SKM-1 treated with dmso at 0.1 percent for 144 hours (cell line): Measurements from ENCODE around the gene TMEM86A.

ENCODE experiments used
- DNase-seq: peaks from one replicate; lab custom pipeline; 2025; ENCODE audit not compliant: unreplicated experiment; lab: John Stamatoyannopoulos, UW

TMEM86A gene

DNA sequence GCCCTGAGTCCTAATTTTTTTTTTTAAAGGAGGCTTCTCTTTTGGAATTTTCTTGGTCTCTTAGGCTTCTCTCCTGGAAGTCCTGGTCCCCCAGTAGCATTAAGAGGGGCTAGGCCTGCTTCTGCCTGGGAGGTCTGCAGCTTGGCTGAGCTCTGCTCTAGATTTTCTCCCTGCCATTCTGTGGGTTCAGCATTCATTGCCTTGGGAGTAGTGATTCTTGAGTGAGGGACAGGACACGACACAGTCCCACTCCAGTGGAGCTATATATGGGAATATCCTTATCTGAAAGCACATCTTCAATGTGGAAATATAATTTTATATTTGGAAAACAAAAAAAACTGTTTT is 23.7 kb downstream of the TMEM86A start:
- no peak for DNase-seq

DNA sequence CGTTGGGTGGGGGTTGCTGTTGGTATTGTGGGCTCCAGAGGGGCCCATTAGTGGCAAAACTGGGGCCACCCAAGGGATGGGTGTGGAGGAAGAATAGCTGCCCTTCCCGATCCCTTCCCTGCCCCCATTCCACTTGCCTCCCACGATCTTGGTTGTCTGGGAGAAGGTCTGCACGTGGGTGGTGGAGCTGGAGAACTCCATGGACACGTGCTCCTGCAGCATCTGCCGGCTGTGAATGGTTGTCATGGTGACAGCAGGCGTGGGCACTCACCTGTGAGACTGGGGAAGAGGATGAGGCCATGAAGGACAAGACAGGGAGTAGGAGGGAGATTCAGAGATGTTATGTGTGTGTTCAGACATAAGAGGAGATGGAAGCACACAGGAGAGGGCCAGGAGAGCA is 25.4 kb downstream of the TMEM86A start:
- no peak for DNase-seq

DNA sequence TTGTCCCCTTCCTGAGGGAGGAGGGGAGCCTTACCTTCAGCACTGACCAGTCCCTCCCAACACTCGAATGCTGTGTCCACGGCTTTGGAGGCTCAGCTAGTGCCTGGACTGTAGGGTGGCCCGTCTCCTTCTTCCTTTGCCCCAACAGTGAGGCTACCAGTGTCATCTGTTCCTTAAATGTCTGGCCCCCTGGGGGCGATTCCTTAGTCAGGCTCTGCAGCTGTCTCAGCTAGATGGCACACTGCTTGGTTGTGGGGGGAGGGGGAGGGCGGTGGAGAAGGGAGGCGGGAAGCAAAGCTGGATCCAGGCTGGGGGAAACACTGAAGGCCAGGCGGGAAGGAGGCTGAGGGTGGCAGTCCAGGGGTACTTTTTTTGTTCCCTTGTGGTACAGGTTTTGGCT is 27.5 kb downstream of the TMEM86A start, which contains the start of gene IGSF22:
Gene IGSF22 (minus strand): TSS at position 149 of the 400 bp plus-strand sequence. CDS start 1,952 bp downstream, outside the sequence.
- no peak for DNase-seq

DNA sequence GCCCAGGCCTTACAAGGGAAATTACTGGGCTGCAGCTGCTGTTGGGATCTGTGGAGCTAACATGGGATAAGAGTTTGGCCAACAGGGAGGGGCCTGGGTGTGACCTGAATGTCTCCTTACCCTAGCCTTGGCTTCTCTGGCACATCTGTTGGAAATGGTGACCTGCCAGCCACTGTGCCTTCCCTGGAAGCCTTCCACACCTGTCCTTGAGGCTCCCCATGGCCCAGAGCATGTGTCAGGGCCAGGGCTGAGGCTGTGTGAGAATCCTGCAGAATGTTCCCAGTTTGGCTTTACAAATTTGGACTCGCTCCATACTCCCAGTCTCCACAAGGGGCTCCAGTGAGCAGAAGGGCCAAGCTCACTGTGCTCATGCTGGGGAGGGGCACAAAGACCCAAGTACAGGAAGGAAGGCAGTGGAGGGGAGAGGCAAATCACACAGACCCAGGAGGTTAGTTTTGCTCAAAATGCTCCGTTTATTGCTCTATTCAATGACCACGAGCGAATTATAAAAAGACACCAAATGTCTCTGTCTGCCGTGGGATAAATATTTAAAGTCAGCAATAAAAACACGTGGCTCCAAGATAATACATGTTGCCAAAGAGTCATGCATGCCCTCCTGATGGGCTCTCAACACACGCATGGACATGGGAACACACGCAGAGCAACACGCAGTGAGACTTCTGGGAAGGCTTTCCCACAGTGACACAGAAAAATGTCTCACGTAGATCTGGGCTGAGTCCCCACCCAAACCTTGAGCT is 29.1 kb downstream of the TMEM86A start:
- peak; percentile 6 for DNase-seq

DNA sequence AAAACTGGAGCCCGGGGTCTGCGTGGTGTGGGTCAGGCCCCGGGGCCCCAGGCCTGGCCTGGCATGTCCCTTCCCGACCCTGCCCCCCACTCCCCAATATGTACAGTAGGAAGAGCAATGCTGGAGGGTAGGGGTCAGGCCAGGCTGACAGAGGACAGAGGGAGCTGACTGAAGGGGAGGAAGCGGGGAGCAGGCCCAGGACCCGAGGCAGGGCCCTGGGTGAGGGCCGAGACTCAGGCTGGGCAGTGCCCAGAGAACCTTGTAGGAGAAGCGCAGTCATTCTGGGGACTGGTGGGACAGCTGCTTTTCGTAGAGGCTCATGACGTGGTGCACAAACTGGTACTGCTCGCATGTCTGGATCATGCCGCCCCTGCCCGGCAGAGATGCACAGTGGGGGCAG is 30.1 kb downstream of the TMEM86A start:
- DNase-seq = no peak

DNA sequence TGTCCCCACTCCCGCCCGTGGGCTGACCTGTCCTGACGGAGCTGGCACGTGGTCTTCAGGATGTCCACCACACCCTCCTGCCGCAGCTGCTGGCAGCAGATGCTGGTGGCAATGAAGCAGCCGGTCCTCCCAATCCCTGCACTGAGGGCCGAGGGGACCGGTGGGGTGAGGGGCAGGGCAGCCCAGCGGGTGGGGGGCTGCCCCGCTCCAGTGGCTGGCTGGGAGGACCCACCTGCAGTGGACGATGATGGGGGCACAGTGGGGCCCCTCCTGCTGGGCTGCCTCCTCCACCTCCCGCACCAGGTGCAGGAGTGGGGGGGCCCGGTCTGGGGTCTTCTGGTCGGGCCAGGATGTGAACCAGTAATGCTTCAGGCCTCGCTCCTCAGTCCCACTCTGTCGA is 30.8 kb downstream of the TMEM86A start:
- no peak for DNase-seq

DNA sequence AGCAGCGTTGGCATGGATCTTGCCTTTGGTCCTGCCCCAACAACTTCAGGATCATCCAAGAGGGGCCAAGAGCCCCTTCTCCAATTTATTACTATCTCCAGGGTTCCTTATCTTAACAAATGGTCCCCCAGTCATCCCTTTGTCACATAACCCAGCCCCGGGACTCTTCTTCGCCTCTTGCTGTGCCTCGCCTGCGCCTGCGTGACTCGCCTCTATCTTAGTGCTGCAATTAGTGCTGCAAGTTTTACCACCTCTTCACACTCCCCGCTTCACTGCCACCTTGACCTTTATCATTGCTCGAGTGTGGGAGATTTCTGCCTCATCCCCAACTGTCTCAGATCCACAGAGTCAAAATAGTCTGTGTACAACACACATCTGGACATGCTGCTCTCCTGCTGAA is 31.4 kb downstream of the TMEM86A start:
- DNase-seq = no peak

DNA sequence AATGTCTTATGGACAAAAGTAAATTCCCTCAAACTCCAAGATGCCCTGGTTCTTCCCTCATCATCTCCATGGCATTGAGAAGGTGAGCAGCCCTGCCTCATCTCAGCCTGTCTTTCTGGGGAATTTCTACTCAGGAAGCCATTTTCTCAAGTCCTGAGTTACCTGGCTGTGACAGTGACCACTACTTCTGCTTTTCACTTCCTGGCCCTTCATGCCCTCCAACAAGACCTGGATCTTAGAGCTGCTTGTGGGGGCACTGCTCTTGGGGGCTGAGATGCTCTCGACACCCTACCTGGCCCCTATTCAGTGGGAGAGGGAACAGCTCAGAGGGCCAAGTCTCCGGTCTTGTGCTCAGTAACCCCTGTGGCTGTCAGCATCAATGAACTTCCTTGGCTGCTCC is 32.9 kb downstream of the TMEM86A start:
- DNase-seq = no peak

DNA sequence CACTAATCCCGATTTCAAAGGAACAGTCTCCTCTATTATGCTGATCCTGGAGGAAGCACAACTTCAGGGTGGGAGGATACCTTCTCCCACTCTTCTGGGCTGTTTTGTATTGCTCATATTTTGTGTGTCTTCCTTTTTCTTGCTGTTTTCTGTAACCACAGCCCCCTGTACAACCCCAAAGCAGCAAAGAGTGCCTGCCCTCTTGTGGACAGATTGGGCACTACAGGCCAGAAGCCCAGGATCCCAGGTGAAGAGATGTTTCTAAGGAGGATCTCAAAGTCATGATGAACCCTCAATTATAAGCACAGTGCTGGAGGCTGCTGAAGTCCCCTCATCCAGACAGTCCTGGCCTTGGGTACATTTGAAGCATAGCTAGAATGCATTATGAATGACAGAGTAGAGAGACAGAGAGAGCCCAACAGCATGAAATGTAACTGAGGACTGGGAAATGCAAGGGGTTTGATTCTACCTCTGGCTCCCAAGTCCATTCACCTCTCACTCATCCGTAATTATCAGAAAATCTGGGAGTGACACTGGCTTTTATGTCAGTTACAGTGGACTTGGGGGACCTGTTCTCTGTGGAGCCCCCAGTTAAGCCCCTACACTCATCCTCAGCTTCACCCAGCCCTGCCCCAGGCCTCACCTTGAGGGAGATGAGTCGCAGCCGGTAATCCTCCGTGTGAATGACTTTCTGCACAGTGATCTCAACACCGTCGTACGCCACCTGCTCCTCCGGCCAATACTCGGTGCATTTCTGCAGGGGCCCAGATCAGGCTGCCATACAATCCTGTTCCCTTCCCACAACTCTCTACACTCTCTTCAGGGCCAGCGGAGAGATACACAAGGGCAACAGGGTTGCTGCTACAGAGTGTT is 33.6 kb downstream of the TMEM86A start:
- peak; percentile 34 for DNase-seq

DNA sequence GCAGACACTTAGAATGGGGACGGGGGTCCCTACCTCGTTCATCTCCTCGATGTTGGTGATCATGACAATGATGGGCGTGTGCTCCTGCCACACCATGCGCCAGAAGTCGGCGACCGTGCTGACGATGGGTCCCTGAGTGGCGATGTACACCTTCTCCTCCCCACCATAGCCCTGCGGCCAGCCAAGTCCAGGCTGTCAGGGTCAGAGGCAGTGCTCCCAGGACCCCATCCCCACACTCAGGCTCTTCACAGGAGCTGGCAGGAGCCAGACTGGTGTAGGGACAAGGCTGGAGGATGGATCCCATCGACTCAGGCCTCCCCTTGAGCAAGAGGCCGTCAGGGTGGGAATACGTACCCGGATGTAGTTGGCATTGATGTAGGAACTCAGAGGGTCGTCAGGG is 34.6 kb downstream of the TMEM86A start:
- DNase-seq = no peak

DNA sequence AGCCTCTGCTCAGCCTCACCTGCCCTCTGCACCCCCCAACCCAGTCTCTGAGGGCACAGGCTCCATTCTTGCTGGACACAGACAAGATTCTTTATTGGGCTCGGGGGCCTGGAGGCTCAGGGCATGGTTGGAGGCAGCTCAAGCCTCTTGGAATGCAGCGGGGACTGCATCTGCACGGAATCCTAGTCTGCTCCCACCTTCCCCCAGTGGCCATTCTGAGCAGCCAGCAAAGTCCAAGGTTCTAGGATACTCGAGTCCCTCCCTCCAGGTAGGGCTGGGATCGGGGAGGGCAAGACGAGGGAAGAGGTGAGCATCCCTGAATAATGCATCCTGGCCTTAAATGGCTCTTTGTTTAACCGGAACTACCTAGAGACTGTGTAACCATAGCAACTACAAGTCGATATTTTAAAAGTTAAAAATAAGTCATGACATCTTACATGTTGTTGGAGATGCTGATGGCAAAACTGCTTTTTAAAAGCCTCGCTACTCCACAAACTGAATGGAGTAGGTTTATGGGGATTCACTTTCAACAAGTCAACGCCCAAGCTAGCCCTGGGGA is 38.1 kb downstream of the TMEM86A start:
- no peak for DNase-seq

DNA sequence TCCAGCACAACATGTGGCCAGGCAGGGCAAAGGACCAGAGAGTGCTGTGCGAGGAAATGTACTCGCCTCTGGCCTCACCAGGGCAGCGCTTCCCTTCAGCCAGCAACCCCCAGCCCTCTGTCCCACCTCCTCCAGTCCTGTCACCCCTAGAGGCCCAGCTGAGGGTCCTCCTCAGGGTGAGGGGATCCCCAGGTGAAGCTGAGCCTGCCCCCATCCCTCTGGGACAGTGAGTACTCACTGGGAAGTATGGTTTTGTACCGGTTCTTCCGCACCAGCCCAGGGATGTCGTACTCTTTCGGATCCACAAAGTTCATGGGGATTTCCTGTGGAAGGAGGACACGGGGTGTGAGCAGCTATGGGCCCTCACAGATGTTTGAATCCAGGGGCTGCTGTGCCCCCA is 39.1 kb downstream of the TMEM86A start:
- DNase-seq = no peak

DNA sequence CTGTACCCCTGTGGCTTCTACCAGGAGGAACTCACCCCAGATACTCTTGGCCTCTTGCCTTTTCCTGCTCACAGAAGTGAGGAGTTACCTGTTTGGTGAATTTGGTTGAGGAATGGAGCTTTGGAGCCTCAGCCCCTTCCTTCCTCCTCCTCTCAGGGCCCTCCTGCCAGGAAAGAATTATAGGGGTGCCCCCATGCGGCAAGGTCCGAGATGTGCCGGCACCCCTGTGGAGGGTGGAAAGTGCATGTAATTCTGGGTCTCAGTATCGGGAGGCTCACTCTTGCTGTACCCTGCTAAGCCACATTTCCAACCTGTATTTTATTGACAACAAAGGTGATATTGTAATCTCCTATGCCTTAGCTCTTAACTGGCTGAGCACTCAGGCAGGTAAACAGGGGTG is 41.1 kb downstream of the TMEM86A start:
- DNase-seq = no peak

DNA sequence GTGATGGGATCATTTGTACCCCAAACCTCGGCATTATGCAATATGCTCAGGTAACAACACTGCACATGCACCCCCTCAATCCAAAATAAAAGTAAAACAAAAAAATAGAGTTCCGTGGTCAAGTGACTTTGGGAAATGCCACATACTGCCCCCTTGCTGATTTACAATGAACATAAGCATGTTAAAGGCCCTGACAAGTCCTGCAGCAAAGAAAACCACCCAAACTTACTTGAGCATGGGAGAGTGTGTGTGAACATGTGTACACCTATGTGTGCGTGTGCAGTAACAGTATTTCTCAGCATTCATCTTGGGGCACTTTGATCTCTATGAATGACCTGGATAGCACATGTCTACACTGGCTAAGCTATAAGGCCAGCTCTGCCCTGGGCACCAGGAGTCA is 43.2 kb downstream of the TMEM86A start:
- no peak for DNase-seq

DNA sequence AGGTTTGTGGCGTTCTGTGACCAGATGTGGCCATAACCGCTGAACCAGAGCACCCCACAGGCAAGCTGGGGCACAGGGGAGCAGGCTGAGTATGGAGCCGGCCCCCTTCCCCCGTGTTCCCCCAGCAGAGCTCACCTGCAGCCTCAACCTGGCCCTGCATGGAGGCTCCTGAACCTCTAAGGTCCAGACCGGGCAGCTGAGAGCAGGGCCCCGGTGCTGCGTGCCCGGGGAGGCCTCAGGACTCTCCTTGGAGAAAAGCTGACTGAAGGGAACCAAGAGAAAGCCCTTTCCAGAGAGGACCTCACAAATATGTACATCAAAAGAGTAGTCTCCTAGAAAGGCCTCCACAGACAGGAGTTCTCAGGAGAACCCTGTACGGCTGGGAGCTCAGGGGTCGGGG is 44.8 kb downstream of the TMEM86A start:
- no peak for DNase-seq

DNA sequence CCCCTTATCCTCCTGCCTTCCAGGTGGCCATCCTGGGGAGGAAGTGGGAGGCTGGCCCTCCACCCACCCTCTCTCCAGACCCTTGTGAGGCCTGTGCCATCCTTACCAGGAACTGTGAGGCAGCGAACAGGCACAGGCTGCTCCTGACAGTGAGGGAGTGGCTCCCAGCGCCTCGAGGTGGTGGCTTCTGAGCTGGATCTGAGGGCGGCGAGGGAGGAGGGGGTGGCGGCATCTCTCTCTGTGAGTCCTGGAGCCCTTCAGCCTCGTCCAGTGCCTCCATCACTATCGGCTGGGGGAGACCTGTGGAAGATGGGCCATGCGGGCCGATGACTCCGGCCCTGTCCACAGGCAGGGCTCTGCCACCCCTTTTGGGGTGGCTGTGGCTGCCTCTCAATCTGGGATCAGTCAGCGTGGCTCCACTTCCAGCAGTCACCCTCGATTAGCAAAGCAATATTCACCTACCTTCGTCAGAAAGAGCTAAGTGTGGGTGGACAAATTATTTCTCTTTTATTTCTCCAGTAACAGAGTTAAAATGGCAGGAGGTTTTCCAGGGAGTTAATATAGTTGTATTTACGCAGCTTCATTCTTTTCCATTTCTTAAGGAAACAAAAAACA is 45.4 kb downstream of the TMEM86A start:
- no peak for DNase-seq

DNA sequence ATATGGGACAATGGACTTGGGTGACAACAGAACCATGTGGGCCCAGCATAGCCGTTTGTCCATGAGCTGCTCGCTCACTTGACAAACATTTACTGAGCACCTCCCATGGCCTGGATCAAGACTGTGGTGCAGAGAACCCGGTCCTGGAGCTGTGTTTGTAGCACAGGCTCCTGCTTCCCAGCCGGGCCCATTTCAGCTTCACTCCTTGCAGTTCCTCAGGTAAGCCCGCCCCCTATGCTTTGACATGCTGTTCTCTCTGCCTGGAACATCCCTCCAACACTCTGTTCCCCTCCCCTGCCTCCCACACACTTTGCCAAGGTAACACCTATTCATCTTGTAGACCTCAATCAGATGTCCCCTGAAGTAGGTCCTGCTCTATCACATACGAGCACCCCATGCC is 46.7 kb downstream of the TMEM86A start:
- DNase-seq = no peak

DNA sequence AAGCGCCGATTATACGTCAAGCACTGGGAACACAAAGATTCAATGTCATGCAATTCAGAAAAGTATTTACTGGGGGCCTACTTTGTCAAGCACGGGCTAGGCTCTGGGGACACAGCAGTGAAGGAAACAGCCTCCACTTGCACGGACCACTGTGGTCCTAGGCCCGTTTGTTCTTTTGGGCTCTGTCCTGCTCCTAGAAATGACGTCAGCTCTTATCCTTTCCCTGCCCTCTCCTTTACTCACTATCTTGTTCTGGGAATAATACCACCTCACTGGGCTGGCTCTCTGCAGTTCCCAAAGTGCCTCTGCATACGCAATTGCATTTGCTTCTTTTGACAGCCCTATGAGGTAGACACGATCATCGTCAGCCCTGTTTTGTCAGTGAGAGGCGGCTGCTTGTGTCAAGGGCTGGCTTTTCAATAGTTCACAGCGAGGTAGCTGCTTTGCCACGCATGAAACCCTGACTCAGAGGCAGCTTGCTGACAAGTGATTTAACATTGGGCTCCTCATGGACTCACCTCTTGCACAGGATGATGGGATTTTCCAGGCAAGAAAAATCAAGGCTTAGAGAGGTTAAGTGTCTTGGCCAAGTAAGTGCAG is 50.3 kb downstream of the TMEM86A start:
- no peak for DNase-seq

DNA sequence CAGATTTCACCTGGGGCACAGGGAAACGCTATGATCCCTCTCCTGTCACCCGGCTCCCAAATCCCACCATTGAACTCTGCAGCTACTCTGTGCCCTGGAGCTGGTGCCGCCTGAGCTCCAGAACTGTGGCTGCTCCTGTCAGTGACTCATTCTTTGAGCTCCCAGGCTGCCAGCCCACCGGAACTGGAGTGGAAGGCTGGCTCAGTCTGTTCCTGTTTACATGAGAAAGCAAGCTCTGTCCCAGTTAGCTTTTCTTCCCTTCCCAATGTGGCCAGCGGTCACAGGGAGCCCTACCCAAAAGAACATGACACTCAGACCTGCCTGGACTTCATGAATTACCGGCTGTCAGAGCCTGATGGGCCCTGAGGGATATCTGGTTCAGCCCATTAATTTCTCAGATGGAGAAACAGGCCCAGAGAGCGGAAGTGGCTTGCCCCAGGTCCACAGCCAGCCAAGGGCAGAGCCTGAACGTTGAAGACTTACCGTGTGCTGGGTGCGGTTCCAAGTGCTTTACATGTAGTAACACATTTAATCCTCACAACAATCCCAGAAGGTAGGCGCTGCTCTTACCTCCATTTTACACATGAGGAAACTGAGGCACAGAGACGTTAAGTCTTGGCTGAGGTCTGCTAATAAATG is 51.2 kb downstream of the TMEM86A start:
- DNase-seq = no peak

DNA sequence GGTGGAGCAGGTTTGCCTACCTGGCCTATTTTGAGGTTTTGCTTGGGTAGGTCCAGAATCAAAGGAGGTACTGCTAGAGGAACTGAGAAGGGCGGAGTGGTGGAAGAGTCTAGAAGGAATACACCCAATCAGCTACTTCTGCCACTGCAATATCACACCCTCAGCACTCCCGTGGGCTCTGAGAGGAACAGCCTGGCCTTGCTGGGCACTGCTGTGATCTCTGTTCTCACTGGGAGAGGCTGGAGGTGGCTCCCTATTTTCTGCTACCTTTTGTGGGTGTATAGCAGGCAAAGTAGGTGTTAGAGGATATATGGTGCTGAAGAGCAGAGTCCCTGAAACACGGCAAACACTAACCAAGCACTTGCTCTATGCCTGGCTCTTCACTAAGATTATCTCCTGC is 52.4 kb downstream of the TMEM86A start:
- no peak for DNase-seq

DNA sequence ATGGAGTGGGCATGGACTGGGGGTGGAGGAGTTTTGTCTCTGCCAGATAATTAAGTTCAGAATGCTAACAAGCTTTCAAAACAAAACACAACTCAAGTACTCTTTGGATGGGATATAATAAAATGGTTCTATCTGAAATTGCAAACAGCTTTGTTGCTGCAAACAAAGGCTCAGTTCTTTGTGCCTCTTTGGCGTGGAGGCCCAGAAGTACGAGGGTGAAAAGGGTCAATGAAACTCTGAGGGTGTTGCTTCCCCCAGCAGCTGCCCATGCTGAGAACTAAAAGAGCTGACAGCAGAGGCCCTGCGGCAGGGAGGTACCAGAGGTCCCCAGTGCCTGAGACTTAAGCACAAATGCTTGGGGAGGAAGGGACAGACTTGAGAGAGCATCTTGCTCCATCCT is 53.9 kb downstream of the TMEM86A start:
- DNase-seq = no peak
